HG03280 (cell line): ENCODE results near the gene SNRPE.

Source experiments
- ATAC-seq: cut with Tn5 transposase; IDR thresholded peaks from one replicate; pipeline ENCODE4 v1.9.1; 2021; ENCODE audit warnings: mild to moderate bottlenecking, moderate library complexity; ENCODE audit not compliant: unreplicated experiment

Gene SNRPE

DNA sequence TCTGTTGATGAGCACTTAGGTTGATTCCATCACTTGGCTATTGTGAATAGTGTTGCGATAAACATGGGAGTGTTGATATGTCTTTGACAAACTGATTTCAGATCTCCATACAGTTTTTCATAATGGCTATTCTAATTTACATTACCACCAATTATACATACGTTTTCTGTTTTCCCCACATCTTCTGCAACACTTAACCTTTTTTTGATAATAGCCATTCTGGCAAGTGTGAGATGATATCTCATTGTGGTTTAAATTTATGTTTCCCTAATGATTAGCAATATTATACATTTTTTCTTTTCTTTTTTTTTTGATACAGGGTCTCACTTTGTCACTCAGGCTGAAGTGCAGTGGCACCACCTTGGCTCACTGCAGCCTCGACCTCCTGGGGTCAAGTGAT lies 17.0 kb downstream of the SNRPE start:
- ATAC-seq: no peak

DNA sequence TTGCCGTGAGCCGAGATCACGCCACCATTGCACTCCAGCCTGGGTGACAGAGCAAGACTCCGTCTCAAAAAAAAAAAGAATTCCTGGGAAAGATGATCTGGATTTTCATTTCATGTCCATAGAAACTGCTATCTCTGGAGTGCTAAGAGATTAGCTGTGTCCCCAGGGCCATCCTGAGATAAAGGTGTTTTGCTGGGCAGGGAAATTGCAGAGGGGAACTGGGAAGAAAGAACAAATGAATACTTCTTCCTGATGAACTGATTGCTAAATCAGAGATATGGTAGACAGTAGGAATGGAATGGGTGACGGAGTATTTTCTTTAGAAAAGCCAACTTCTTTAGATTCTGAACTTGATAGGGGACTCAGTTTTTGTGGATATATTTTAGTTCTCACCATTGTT lies 19.2 kb downstream of the SNRPE start:
- ATAC-seq: no peak

GRCh38 chr1:203888807-203889251 lies 27.4 kb downstream of the SNRPE start:
- ATAC-seq: no peak

DNA sequence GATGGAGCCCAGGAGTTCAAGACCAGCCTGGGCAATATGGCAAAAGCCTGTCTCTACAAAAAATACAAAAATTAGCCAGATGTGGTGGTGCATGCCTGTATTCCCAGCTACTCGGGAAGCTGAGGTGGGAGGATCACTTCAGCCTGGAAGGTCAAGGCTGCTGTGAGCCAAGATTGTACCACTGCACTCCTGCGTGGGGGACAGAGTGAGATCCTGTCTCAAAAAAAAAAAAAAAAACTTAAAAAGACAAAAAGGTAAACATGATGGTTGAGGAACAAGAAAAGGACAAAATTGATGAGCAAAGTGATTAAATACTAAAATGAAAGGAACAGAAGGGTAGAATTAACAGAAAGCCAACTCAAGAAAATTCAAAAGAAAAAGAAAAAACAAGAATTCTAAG lies 30.6 kb downstream of the SNRPE start:
- no peak for ATAC-seq

GRCh38 chr1:203898458-203899352 lies 37.3 kb downstream of the SNRPE start:
- no peak for ATAC-seq

DNA sequence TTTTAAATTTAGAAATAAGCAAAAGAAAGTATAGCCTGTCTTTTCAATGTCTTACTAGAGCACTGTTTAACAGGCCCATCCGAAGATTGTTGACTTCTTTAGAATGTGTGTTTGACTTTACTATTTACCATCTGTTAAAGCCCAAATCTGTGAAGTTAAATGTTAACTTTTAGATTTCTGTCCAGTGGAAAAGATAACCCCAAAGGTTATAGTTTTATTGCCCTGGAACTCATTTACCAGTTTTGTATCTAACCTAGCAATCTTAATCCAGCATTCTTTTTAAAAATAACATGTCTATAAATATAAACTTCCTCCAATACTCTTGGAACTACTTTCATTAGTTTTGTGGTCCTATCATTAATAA lies 37.9 kb downstream of the SNRPE start:
- no peak for ATAC-seq

DNA sequence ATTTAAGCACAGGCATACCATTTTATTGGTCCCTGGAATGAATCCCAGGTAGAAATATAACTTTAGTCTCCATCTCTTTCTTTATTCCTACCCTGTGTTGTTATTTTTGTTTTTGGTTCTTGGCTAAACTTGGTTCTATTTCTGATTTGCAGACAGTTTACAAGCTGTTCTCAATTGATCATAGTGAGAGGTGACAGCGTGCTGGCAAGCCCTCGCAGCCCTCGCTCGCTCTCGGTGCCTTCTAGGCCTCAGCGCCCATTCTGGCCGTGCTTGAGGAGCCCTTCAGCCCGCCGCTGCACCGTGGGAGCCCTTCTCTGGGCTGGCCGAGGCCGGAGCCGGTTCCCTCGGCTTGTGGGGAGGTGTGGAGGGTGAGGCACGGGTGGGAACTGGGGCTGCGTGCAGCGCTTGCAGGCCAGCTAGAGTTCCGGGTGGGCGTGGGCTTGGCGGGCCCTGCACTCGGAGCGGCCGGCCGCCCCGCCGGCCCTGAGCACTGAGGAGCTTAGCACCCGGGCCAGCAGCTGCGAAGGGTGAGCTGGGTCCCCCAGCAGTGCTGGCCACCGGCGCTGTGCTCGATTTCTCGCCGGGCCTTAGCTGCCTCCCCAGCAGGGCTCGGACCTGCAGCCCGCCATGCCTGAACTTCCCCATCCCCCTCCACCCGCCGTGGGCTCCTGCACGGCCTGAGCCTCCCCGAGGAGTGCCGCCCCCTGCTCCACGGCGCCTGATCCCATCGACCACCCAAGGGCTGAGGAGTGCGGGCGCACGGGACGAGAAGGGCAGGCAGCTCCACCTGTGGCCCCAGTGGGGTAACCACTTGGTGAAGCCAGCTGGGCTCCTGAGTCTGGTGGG lies 38.7 kb downstream of the SNRPE start:
- ATAC-seq: no peak

GRCh38 chr1:203901581-203901980 lies 40.2 kb downstream of the SNRPE start:
- no peak for ATAC-seq

- ATAC-seq: no peak
Measured at GRCh38 chr1:203905275-203905674, 43.9 kb downstream of the SNRPE start.

GRCh38 chr1:203906932-203907331 lies 45.5 kb downstream of the SNRPE start:
- no peak for ATAC-seq

DNA sequence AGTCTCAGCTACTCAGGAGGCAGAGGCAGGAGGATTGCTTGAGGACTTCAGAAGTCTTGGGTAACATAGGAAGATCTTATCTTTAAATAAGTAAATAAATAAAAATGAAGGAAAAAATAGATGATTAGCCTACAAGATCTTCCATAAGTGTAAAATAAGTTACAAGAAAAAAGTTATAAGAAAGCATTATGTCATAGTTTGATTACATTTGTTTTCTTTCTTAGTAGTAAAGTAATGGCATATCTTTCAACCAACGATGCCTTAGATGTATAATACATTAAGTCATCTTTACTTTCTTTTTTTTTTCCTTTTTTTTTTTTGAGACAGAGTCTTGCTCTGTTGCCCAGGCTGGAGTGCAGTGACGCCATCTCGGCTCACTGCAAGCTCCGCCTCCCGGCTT lies 46.5 kb downstream of the SNRPE start:
- ATAC-seq: no peak

DNA sequence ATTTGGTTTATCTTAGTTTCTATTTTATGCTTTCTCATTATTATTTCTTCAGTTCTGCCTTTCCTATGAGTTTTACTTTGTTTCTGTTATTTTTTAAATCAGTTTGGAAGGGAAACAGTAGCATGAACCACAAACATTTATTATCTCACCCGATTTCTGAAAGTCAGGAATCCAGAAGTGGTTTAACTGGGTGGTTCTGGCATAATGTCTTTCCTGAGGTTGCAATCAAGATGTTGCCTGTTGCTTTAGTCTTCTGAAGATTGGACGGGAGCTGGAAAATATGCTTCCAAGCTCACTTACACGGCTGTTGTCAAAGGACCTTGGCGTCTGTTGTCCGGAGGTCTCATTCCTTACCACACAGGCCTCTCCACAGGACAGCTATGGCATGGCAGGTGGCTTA lies 50.4 kb downstream of the SNRPE start:
- ATAC-seq: no peak

DNA sequence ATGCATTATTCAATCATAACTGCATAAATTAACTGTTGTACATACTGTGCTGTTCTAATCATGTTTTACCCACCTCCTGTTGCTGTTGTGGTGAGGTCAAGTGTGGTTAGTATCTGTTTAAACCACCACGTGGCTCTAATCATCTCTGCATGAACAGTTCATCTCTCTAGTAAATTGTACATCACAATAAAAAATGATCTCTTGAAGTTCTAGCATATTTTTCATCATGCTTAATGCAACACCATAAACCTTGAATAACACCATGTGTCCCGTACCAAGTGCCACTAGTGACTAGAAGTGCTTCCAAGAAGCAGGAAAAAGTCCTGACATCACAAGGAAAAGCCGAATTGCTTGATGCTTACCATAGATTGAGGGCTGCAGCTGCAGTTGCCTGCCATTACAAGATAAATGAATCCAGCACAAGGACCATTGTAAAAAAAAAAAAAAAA lies 51.7 kb downstream of the SNRPE start:
- ATAC-seq: no peak

GRCh38 chr1:203914292-203914691 lies 52.9 kb downstream of the SNRPE start:
- no peak for ATAC-seq

- no peak for ATAC-seq
Measured at GRCh38 chr1:203915811-203916210, 54.4 kb downstream of the SNRPE start.

DNA sequence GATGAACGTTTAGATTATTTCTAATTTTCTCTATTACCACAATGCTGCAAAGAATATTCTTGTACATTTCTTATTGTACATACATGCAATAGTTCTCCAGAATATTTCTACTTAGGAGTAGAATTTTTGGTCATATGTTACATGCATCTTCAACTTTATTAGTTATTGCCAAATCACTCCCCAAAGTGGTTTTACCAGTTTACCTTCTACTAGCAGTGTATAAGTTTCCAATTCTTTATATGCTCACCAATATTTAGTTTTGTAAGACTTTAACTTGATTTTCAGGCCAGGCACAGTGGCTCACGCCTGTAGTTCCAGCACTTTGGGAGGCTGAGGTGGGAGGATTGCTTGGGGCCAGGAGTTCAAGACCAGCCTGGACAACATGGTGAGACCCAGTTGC lies 55.4 kb downstream of the SNRPE start:
- no peak for ATAC-seq
